ENCODE data around the gene FREY1. TPM values are rescaled to one million over a fixed set of nuclear protein-coding genes. Genes with fewer than 3 reads are reported as not detected.

FREY1 gene
- total and polyA plus RNA-seq, 9 of the 15 experiments (the other 6 are each of a cell fraction or from before 2014, with no cell fraction given): 0.25 to 1.5 (median 1.1) TPM; not detected in 5

DNA sequence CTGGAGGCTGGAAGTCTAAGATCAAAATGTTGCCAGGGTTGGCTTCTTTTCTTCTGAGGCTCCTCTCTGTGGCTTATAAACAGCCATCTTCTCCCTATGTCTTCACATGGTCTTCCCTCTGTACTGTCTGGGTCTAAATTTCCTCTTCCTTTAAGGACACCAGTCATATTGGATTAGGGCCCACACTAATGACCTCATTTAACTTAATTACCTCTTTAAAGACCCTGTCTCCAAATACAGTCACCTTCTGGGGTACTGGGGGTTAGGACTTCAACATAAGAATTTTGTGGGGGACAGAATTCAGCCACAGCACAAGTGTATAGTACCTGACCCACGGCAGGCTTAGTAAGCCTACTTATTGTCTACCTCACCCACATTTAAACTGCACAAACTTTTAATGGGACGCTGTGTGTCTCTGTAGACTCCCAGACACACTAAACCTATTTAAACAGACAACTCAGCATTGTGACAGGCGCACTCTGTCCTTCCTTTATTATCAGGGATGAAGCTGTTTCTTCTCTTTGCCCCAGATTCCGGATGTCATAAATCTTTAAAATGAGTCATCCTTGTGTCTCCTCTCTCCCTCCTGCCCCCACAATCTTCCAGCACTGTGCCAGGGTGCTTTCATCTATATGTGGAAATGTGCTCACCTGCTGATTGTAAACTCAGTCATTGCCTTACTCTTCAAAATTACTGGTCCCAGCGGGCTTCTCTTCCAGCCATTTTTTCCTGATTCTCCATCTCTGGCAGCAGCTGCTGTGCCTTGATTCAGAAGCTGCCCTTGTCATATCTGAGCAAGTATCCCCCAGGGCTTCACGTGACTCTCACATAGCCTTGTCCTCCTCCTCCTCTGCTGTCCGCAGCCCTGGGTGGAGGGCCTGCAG is 27.0 kb downstream of the FREY1 start (continued):
- TF ChIP-seq PRPF4 (IDR thresholded peaks at IDR 0.05; ENCODE audit: insufficient read depth, low read depth, low read length, poor library complexity, severe bottlenecking): no peak
- TF ChIP-seq, protein P1, sequence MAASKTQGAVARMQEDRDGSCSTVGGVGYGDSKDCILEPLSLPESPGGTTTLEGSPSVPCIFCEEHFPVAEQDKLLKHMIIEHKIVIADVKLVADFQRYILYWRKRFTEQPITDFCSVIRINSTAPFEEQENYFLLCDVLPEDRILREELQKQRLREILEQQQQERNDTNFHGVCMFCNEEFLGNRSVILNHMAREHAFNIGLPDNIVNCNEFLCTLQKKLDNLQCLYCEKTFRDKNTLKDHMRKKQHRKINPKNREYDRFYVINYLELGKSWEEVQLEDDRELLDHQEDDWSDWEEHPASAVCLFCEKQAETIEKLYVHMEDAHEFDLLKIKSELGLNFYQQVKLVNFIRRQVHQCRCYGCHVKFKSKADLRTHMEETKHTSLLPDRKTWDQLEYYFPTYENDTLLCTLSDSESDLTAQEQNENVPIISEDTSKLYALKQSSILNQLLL (CRISPR knock-in tag; IDR thresholded peaks at IDR 0.05; ENCODE audit: borderline replicate concordance): no peak
- no peak for TF ChIP-seq MCM3 (IDR thresholded peaks at IDR 0.05)
- no peak for TF ChIP-seq RFX7 (CRISPR knock-in tag; IDR thresholded peaks at IDR 0.05)
- TF ChIP-seq NFIC (IDR thresholded peaks at IDR 0.05): peak; percentile 34
- no peak for TF ChIP-seq ZNF507 (tag; conservative IDR thresholded peaks at IDR 0.05)
- no peak; a peak in 1 of 4 replicates for TF ChIP-seq FOXK2 (conservative IDR thresholded peaks at IDR 0.05 in 1 of 2, IDR thresholded peaks at IDR 0.05 in 1 of 2; ENCODE audit: low read depth in 2 of 2)
- TF ChIP-seq ELF4 (CRISPR knock-in tag; IDR thresholded peaks at IDR 0.05): no peak
- no peak for TF ChIP-seq HIVEP1 (CRISPR knock-in tag; IDR thresholded peaks at IDR 0.05)
- no peak for TF ChIP-seq FOXK1 (CRISPR knock-in tag; IDR thresholded peaks at IDR 0.05; ENCODE audit: borderline replicate concordance)
- no peak for TF ChIP-seq EHMT2 (IDR thresholded peaks at IDR 0.05)
- TF ChIP-seq TAF9B (IDR thresholded peaks at IDR 0.05; ENCODE audit: partially characterized antibody): no peak
- TF ChIP-seq DPF2 (IDR thresholded peaks at IDR 0.05): peak; percentile 95
- no peak for TF ChIP-seq HDAC8 (tag; IDR thresholded peaks at IDR 0.05)
- TF ChIP-seq KDM2B (CRISPR knock-in tag; IDR thresholded peaks at IDR 0.05): no peak
- TF ChIP-seq SNRNP70 (optimal IDR thresholded peaks at IDR 0.05; ENCODE audit: low read depth, low read length): no peak
- no peak for TF ChIP-seq SAFB (IDR thresholded peaks at IDR 0.05; ENCODE audit: borderline replicate concordance, low read depth, low read length)
- TF ChIP-seq, protein P2, sequence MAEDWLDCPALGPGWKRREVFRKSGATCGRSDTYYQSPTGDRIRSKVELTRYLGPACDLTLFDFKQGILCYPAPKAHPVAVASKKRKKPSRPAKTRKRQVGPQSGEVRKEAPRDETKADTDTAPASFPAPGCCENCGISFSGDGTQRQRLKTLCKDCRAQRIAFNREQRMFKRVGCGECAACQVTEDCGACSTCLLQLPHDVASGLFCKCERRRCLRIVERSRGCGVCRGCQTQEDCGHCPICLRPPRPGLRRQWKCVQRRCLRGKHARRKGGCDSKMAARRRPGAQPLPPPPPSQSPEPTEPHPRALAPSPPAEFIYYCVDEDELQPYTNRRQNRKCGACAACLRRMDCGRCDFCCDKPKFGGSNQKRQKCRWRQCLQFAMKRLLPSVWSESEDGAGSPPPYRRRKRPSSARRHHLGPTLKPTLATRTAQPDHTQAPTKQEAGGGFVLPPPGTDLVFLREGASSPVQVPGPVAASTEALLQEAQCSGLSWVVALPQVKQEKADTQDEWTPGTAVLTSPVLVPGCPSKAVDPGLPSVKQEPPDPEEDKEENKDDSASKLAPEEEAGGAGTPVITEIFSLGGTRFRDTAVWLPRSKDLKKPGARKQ (CRISPR knock-in tag; IDR thresholded peaks at IDR 0.05): no peak
- TF ChIP-seq, protein P3, sequence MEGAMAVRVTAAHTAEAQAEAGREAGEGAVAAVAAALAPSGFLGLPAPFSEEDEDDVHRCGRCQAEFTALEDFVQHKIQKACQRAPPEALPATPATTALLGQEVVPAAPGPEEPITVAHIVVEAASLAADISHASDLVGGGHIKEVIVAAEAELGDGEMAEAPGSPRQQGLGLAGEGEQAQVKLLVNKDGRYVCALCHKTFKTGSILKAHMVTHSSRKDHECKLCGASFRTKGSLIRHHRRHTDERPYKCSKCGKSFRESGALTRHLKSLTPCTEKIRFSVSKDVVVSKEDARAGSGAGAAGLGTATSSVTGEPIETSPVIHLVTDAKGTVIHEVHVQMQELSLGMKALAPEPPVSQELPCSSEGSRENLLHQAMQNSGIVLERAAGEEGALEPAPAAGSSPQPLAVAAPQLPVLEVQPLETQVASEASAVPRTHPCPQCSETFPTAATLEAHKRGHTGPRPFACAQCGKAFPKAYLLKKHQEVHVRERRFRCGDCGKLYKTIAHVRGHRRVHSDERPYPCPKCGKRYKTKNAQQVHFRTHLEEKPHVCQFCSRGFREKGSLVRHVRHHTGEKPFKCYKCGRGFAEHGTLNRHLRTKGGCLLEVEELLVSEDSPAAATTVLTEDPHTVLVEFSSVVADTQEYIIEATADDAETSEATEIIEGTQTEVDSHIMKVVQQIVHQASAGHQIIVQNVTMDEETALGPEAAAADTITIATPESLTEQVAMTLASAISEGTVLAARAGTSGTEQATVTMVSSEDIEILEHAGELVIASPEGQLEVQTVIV (CRISPR knock-in tag; IDR thresholded peaks at IDR 0.05; ENCODE audit: borderline replicate concordance): no peak
- no peak for TF ChIP-seq MEF2D (tag; conservative IDR thresholded peaks at IDR 0.05; ENCODE audit: low read depth)
- TF ChIP-seq, protein P4, sequence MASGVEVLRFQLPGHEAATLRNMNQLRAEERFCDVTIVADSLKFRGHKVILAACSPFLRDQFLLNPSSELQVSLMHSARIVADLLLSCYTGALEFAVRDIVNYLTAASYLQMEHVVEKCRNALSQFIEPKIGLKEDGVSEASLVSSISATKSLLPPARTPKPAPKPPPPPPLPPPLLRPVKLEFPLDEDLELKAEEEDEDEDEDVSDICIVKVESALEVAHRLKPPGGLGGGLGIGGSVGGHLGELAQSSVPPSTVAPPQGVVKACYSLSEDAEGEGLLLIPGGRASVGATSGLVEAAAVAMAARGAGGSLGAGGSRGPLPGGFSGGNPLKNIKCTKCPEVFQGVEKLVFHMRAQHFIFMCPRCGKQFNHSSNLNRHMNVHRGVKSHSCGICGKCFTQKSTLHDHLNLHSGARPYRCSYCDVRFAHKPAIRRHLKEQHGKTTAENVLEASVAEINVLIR (CRISPR knock-in tag; IDR thresholded peaks at IDR 0.05): no peak
- no peak for TF ChIP-seq TGIF2 (CRISPR knock-in tag; IDR thresholded peaks at IDR 0.05)

Measured in K562 (cell line).